HepG2 (cell line): ENCODE results near the gene NME2. TPM values are rescaled to one million over a fixed set of nuclear protein-coding genes. Genes with fewer than 3 reads are reported as not detected.
A peak's percentile ranks its signal among the peaks of the same experiment; 100 is the strongest.

Source experiments
- CHD4 ChIP-seq: fragments of 200-600 bp; sonication (generic); IDR thresholded peaks from 2 replicates; pipeline ENCODE4 v1.7.0; 2017; ENCODE audit warnings: mild to moderate bottlenecking, low read length, borderline replicate concordance
- HMG20B ChIP-seq: conservative IDR thresholded peaks from 2 replicates; pipeline ENCODE4 v1.6.1; 2016; ENCODE audit warnings: missing genetic modification reagents, missing compliant biosample characterization
- HMGXB4 ChIP-seq, 2 experiments: sonication (generic) in 1 of 2; formaldehyde crosslinking in 1 of 2; IDR thresholded peaks; 2 replicates each; pipeline versions ENCODE4 v1.4.0 to v1.6.1; 2018 to 2020; ENCODE audit warnings: missing genetic modification reagents in 2 of 2, borderline replicate concordance in 1 of 2, low read depth in 1 of 2, mild to moderate bottlenecking in 1 of 2, missing biosample characterization in 1 of 2
- HNF1A ChIP-seq, 2 experiments: sonication (generic) in 1 of 2; formaldehyde crosslinking in 1 of 2; IDR thresholded peaks; 2 replicates each; pipeline versions ENCODE4 v1.4.0 to v1.6.1; 2016 to 2020; ENCODE audit warnings: borderline replicate concordance in 1 of 2, low read depth in 1 of 2, mild to moderate bottlenecking in 1 of 2, missing genetic modification reagents in 1 of 2
- HOXA7 ChIP-seq: sonication (generic); formaldehyde crosslinking; IDR thresholded peaks from 2 replicates; pipeline ENCODE4 v1.8.1; 2022; ENCODE audit warnings: mild to moderate bottlenecking, missing genetic modification reagents, moderate library complexity
- KLF15 ChIP-seq: sonication (generic); formaldehyde crosslinking; IDR thresholded peaks from 2 replicates; pipeline ENCODE4 v1.8.1; 2023; ENCODE audit warnings: borderline replicate concordance, mild to moderate bottlenecking, inconsistent platforms, missing genetic modification reagents, mixed read lengths
- NCOA5 ChIP-seq: sonication (generic); formaldehyde crosslinking; IDR thresholded peaks from 2 replicates; pipeline ENCODE4 v1.4.0; 2020; ENCODE audit warnings: missing genetic modification reagents
- SRSF1 ChIP-seq: fragments of 200-400 bp; formaldehyde crosslinking; optimal IDR thresholded peaks from 2 replicates; pipeline ENCODE3; 2017; ENCODE audit warnings: mild to moderate bottlenecking, low read depth, low read length, moderate library complexity
- ZNF180 ChIP-seq: sonication (generic); formaldehyde crosslinking; IDR thresholded peaks from 2 replicates; pipeline ENCODE4 v1.4.0; 2020; ENCODE audit warnings: low read depth, missing genetic modification reagents, borderline replicate concordance
- ZNF232 ChIP-seq: sonication (generic); formaldehyde crosslinking; IDR thresholded peaks from 2 replicates; pipeline ENCODE4 v1.4.0; 2020; ENCODE audit warnings: missing genetic modification reagents, borderline replicate concordance
- ZNF350 ChIP-seq: sonication (generic); formaldehyde crosslinking; IDR thresholded peaks from 2 replicates; pipeline ENCODE4 v1.4.0; 2020; ENCODE audit warnings: mild to moderate bottlenecking, low read depth, missing genetic modification reagents, borderline replicate concordance
- ZNF432 ChIP-seq: sonication (generic); formaldehyde crosslinking; IDR thresholded peaks from 2 replicates; pipeline ENCODE4 v1.5.0; 2020; ENCODE audit warnings: missing genetic modification reagents, mild to moderate bottlenecking, borderline replicate concordance
- ZNF737 ChIP-seq: sonication (generic); formaldehyde crosslinking; IDR thresholded peaks from 2 replicates; pipeline ENCODE4 v1.5.0; 2020; ENCODE audit warnings: missing genetic modification reagents, mild to moderate bottlenecking, borderline replicate concordance
- ZSCAN12 ChIP-seq: sonication (generic); formaldehyde crosslinking; IDR thresholded peaks from 2 replicates; pipeline ENCODE4 v1.9.0; 2021; ENCODE audit warnings: mild to moderate bottlenecking, missing genetic modification reagents
- polyA plus RNA-seq, 8 experiments: library from polyadenylated mRNA; depleted of rRNA in 3 of 8; stranded (reverse) in 7 of 8; unstranded in 1 of 8; fragments of >200 nt; fragmentation: Illumina TruSeq in 4 of 8; extraction: Trizol in 4 of 8; gene quantifications; 2 replicates each; pipeline versions ENCODE4 v1.2.1 to v1.2.3, GENCODE V29; 2011 to 2016; ENCODE audit warnings: low read depth in 4 of 8, missing spikeins in 1 of 8, mixed read lengths in 1 of 8; ENCODE audit not compliant: insufficient read depth in 1 of 8
- total RNA-seq, 5 experiments: library from RNA; depleted of rRNA; stranded (reverse); fragments of >200 nt; fragmentation: Illumina TruSeq; extraction: Trizol; gene quantifications; 2 replicates each; pipeline ENCODE4 v1.2.3, GENCODE V29; 2016; ENCODE audit warnings: low read depth in 1 of 5
- TF ChIP-seq, protein P1 (sequence below): sonication (generic); formaldehyde crosslinking; IDR thresholded peaks from 2 replicates; pipeline ENCODE4 v1.8.0; 2022; ENCODE audit warnings: mild to moderate bottlenecking, missing genetic modification reagents, borderline replicate concordance
- TF ChIP-seq, protein P2 (sequence below): sonication (generic); formaldehyde crosslinking; IDR thresholded peaks from 2 replicates; pipeline ENCODE4 v1.4.0; 2020; ENCODE audit warnings: missing genetic modification reagents, mild to moderate bottlenecking, borderline replicate concordance

NME2 gene
- total and polyA plus RNA-seq, 2 of the 13 experiments (the other 11 are each of a cell fraction or from before 2014, with no cell fraction given): 790 to 1,213 TPM

DNA sequence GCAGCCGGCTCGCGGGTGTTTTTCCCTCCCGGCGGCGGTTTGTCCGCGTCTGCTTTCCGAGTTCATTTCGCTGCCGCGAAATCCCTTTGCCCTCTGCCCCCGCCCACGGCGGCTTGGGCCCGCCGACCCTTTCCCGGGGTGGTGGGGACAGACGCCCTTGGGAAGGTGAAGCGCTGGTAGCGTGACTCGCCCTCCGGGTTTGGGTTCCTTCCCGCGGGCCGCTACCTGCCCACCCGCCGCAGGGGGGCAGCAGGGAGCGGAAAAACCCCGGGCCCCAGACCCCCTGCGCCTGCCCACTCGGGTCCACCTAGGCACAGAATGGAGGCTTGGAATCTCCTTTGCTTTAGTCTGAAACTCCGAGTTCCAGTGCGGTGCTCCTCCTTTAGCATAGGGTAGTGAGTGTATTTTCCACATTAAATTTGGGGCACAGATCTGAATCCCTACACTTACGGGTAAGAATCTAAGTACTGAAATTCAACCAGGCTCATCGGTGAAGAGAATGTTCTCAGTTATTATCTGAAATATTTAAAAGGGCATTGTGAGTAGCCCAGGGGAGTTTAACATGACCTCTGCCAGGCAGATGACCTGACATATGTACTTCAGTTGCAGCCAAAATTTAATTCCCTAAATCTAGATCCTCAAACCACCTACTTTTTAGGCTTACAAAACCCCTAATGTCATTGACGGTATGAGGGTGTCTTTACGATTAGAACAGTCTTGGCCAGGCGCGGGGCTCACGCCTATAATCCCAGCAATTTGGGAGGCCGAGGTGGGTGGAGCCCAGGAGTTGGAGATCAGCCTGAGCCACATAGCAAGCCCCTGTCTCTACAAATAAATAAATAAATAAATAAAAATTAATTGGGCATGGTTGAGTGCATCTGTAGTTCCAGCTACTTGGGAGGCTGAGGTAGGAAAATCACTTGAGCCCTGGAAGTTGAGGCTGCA lies 1.0 kb downstream of the NME2 start (continued):
- TF ChIP-seq HNF1A (IDR thresholded peaks at IDR 0.05; ENCODE audit: low read depth) (no peak), HNF1A (CRISPR knock-in tag; IDR thresholded peaks at IDR 0.05; ENCODE audit: borderline replicate concordance) (no peak; the same call in 1 of the 2 replicates), HMGXB4 (CRISPR knock-in tag; IDR thresholded peaks at IDR 0.05; ENCODE audit: borderline replicate concordance in 1 of 2, low read depth in 1 of 2) (peak; percentile 96), ZNF232 (CRISPR knock-in tag) (no peak), ZNF737 (CRISPR knock-in tag) (no peak), NCOA5 (no peak), HMG20B (no peak), CHD4 (no peak), KLF15 (CRISPR knock-in tag) (no peak), ZNF432 (CRISPR knock-in tag) (no peak; the same call in 1 of the 2 replicates), HOXA7 (CRISPR knock-in tag) (no peak), ZSCAN12 (no peak), ZNF180 (CRISPR knock-in tag) (no peak), ZNF350 (CRISPR knock-in tag) (peak; percentile 48; the same call in 1 of the 2 replicates), SRSF1 (peak; percentile 38)
- TF ChIP-seq, protein P1, sequence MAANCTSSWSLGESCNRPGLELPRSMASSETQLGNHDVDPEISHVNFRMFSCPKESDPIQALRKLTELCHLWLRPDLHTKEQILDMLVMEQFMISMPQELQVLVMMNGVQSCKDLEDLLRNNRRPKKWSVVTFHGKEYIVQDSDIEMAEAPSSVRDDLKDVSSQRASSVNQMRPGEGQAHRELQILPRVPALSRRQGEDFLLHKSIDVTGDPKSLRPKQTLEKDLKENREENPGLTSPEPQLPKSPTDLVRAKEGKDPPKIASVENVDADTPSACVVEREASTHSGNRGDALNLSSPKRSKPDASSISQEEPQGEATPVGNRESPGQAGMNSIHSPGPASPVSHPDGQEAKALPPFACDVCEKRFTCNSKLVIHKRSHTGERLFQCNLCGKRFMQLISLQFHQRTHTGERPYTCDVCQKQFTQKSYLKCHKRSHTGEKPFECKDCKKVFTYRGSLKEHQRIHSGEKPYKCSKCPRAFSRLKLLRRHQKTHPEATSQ (CRISPR knock-in tag): peak; percentile 86
- TF ChIP-seq, protein P2, sequence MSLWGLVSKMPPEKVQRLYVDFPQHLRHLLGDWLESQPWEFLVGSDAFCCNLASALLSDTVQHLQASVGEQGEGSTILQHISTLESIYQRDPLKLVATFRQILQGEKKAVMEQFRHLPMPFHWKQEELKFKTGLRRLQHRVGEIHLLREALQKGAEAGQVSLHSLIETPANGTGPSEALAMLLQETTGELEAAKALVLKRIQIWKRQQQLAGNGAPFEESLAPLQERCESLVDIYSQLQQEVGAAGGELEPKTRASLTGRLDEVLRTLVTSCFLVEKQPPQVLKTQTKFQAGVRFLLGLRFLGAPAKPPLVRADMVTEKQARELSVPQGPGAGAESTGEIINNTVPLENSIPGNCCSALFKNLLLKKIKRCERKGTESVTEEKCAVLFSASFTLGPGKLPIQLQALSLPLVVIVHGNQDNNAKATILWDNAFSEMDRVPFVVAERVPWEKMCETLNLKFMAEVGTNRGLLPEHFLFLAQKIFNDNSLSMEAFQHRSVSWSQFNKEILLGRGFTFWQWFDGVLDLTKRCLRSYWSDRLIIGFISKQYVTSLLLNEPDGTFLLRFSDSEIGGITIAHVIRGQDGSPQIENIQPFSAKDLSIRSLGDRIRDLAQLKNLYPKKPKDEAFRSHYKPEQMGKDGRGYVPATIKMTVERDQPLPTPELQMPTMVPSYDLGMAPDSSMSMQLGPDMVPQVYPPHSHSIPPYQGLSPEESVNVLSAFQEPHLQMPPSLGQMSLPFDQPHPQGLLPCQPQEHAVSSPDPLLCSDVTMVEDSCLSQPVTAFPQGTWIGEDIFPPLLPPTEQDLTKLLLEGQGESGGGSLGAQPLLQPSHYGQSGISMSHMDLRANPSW (CRISPR knock-in tag): no peak
